HG02885 (cell line): ENCODE measurements around the gene EPAS1.

ENCODE experiments used
- ATAC-seq: cut with Tn5 transposase; IDR thresholded peaks from one replicate; pipeline ENCODE4 v1.9.1; 2021; ENCODE audit warnings: mild to moderate bottlenecking; ENCODE audit not compliant: unreplicated experiment, poor library complexity

EPAS1 gene

DNA sequence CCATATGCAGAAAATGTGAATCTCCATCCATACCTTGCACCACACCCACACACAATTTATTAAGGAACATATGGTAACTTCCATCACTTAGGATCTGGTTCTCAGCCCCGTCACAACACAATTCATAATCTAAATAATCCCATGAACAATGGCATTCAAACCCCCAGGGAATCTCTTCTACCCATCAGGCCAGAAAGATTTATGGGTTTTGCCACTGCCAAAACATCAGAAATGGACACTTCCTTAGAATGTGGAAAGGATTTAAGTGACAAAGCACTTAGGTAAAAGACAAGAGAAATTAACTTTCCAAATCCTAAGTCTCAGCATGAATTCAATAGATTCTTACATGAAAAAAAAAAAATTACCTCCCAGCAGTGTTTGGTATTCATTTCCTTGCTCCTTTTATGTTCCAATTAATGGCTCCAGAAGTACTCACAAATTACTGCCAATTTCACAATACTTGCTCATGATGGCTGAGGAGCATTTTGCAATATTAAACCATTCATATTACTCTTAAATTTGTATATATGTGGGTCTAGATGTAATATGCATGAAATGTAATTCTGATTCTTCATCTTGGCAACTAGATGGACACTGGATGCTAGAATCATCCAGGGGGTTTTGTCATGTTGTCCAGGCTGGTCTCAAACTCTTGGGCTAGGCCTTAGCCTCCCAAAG, 125.6 kb downstream of the EPAS1 start:
- ATAC-seq = no peak

DNA sequence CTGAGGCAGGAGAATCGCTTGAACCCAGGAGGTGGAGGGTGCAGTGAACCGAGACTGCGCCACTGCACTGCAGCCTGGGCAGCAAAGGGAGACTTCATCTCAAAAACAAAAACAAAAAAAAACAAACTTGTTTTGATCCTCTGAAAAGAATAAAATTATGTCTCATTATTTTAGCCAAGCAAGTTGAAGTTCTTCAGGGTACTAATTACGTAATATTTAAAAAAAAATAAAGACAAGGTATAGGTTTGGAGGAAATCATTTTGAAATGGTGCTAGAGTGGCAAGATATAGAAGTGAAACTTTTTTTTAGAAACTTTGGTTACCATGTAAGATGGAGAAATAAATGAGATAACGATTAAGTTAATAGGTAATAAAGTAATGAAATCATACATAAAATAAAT, 127.7 kb downstream of the EPAS1 start:
- ATAC-seq = no peak

DNA sequence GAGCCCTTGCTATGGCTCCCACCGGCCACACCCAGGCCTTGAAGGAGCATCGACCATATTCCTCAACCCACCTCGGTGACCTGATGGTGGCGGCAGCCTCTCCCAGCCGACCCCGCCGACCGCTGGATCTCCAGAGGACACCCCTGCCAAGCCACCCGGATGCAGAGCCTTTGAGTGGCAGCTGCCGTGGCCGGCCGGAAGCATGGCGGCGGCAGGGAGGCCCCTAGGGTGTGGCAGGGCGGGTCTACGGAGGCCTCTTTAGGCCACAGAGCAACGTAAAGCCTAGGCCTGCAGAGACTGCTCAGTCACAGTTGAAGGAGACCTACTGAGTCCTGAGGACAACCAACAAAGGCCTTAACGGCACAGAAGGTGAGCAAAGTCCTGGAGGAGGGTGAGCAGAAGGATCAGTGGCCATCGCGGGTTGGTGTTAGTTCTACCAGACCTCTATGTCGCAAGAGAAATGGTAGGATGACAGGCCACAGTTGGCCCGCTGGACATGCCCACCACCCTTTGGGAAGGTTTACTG, 131.8 kb downstream of the EPAS1 start:
- no peak for ATAC-seq

DNA sequence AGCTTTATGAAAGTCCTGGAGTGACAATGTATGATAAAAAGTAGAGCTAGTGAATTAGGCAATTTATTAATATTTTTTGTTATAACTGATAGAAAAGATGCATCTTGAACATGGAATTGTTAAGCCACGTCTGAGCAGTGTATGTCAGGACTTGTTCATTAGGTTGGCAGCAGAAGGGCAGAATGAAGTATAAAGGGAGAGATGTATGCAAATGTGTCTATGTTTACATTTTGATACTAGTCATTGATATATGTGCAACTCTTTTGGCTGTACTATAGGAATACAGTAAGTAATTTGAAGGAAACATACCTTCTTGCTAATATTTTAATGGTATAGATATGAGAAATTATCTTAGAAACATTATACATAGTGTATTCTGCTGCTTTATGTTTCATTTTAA, 133.2 kb downstream of the EPAS1 start:
- ATAC-seq = no peak

DNA sequence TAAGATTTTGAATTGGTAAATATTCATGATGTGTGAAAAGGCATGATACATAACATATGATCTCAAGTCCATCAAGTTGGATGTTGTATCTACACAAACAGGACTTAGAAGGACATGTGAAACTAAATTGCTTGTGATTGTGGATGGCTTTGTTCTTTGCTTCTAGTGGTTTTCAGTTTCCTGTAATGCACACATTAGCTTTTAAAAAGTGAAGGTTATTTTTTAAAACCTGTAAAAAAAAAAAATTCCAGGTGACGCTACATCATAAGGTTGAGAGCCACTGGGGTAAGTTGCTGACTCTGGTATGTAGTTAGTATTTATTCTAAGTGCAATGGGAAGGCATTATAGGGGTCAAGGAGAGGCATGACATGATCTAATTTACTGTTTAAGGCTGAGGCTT, 133.8 kb downstream of the EPAS1 start:
- no peak for ATAC-seq

DNA sequence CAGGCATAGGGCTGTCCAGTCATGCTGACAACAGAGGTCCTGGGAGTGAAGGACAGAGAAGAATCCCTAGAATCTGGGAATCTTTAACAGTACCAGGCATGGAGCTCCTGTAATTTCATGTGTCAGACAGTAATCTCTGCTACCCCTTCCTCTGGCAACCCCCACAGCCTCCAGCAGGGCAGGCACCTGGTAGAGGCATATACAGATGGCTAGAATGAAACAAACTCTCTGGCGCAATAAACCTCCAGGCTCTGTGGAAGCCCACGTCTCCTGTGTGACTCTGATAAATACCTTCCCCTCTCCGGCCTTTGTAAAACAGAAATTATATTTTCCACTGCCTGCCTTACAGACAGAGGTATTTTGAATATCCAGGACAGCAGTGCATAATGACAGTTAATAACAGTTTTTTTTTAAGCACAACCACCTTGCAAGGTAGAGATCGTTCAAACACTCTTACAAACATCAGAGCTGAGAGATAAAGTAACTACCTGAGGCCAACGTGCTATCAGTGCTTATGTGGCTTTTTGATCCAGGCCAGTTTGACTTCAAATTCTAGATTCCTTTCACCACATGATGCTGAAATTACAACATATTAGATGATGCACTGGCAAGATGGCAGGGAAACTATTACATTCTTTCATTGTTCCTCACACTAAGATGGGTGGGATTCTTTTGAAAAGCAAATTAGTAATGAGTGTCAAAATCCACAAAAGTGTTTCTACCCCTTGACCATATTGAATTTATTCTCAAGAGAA, 134.5 kb downstream of the EPAS1 start:
- no peak for ATAC-seq

DNA sequence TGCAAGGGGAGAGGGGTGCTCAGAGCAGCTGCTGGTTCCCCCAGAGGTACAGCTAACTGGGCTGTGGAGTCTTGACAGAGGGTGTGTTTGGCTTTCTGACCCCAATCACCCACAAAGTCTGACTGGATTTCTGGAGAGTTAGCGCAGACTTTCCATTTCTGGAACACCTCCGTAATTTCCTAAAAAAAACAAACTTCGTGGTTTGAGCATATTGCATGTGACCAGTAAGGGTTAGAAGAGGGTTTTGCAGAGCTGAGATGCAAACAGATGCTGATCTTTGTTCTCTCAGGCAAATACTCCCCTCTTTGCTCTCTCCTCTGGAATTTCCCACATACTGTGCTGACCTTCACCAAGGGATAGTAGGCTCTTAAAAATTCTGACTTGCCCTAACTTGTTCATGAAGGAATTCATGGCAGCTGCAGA, 137.7 kb downstream of the EPAS1 start:
- no peak for ATAC-seq

DNA sequence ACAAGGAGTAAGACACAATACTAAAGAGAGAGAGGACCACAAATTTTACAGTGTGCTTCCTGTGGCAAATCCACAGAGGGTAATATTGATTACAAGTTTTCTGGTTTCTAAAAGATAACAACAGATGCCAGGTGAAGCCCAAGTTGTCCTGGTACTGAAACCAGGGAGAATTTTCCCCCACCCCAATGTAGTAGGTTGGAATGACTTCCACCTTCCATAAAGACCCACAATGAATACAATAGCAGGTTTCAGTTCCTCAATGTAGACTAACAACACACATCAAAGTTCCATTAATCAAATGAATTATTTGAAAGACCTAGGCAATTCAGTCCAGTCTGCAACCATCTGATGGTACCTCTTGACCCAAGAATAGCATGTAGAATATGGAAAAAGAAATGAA, 138.1 kb downstream of the EPAS1 start:
- ATAC-seq = no peak

DNA sequence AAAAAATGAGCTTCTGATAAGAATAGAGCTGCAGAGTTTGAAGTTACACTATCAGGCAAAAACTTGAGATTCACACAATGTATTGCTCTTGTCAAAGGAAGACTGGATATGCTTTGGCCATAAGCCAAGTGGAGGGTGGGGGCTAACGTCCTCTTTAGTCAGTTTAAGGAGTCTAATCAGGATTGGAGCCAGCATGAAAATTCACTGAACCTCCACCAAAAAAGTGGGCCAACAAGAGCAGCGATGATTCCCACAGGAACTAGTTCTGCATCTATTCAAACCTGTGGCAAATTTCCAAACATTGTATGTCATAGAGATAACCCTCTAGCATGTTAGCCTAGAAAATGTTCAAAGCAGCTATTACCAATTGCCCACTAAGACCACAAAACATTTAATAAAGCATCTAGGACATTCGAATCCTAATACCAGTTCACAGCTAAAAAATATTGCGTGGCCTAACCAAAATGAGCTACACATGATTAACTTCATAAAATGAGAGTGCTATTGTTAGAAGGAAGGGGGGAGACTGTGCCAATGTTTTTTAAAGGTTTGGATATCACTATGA, 138.7 kb downstream of the EPAS1 start:
- no peak for ATAC-seq
